Common myeloid progenitor, CD34-positive (primary cell): Measurements from ENCODE around the gene CCL22.

Experiments used
- CTCF ChIA-PET: fragments of 350-600 bp; sonication (Branson Sonifier 250); formaldehyde crosslinking; loops from one replicate; lab custom pipeline; 2021; ENCODE audit warnings: antibody characterized with exemption; lab: Charles Lee
- POLR2A ChIA-PET: fragments of 350-600 bp; sonication (Branson Sonifier 250); formaldehyde crosslinking; loops from one replicate; lab custom pipeline; 2021; ENCODE audit warnings: antibody characterized with exemption; lab: Charles Lee
- DNase-seq, 3 donors: peaks; one replicate each; pipeline versions ENCODE4 v3.0.0 to v3.0.0-alpha.2; 2013
- H3K27ac ChIP-seq, 2 experiments: 1 replicate in 1 of 2; 2 replicates in 1 of 2; pipeline ENCODE4 v1.7.0; 2013; ENCODE audit warnings: inconsistent platforms in 2 of 2, low read length in 2 of 2, mild to moderate bottlenecking in 2 of 2, low read depth in 1 of 2, moderate library complexity in 1 of 2; ENCODE audit not compliant: severe bottlenecking in 2 of 2, insufficient read depth in 1 of 2, poor library complexity in 1 of 2
- H3K27me3 ChIP-seq, 5 experiments: replicated peaks in 2 of 5; 1 replicate in 3 of 5; 2 replicates in 2 of 5; pipeline versions ENCODE4 v1.6.1 to v1.7.0; 2013; ENCODE audit warnings: low read length in 4 of 5, mild to moderate bottlenecking in 2 of 5, moderate library complexity in 2 of 5, inconsistent platforms in 1 of 5; ENCODE audit not compliant: insufficient read depth in 5 of 5, control insufficient read depth in 4 of 5
- H3K36me3 ChIP-seq, 4 experiments: 1 replicate in 2 of 4; 2 replicates in 2 of 4; pipeline versions ENCODE4 v1.6.1 to v1.7.0; 2013; ENCODE audit warnings: low read length in 3 of 4, control low read depth in 1 of 4, mild to moderate bottlenecking in 1 of 4; ENCODE audit not compliant: control insufficient read depth in 4 of 4, insufficient read depth in 4 of 4
- H3K4me1 ChIP-seq, 4 experiments: 1 replicate in 3 of 4; 2 replicates in 1 of 4; pipeline versions ENCODE4 v1.6.1 to v1.7.1; 2013; ENCODE audit warnings: low read length in 3 of 4, mild to moderate bottlenecking in 3 of 4, control low read depth in 1 of 4, inconsistent platforms in 1 of 4, moderate library complexity in 1 of 4; ENCODE audit not compliant: control insufficient read depth in 4 of 4, insufficient read depth in 4 of 4; ENCODE audit errors: control extremely low read depth in 1 of 4
- H3K4me3 ChIP-seq, 7 experiments: 1 replicate in 4 of 7; 2 replicates in 3 of 7; pipeline versions ENCODE4 v1.5.1 to v1.7.0; 2013; ENCODE audit warnings: mild to moderate bottlenecking in 7 of 7, low read length in 6 of 7, moderate library complexity in 6 of 7, inconsistent platforms in 2 of 7, low read depth in 2 of 7, control low read depth in 1 of 7; ENCODE audit not compliant: insufficient read depth in 4 of 7, control insufficient read depth in 1 of 7; ENCODE audit errors: extremely low read depth in 1 of 7
- H3K9me3 ChIP-seq, 5 experiments: 1 replicate in 4 of 5; 2 replicates in 1 of 5; pipeline versions ENCODE4 v1.6.1 to v1.7.1; 2013; ENCODE audit warnings: low read length in 4 of 5, mild to moderate bottlenecking in 2 of 5, inconsistent platforms in 1 of 5, low read depth in 1 of 5, moderate library complexity in 1 of 5; ENCODE audit not compliant: control insufficient read depth in 4 of 5, insufficient read depth in 2 of 5; ENCODE audit errors: control extremely low read depth in 1 of 5
- WGBS: methylation state at CpG from one replicate; pipeline ENCODE4 v1.1.5; 2013; ENCODE audit not compliant: insufficient coverage; 5-methylcytosine and 5-hydroxymethylcytosine counted together

CCL22 gene

DNA sequence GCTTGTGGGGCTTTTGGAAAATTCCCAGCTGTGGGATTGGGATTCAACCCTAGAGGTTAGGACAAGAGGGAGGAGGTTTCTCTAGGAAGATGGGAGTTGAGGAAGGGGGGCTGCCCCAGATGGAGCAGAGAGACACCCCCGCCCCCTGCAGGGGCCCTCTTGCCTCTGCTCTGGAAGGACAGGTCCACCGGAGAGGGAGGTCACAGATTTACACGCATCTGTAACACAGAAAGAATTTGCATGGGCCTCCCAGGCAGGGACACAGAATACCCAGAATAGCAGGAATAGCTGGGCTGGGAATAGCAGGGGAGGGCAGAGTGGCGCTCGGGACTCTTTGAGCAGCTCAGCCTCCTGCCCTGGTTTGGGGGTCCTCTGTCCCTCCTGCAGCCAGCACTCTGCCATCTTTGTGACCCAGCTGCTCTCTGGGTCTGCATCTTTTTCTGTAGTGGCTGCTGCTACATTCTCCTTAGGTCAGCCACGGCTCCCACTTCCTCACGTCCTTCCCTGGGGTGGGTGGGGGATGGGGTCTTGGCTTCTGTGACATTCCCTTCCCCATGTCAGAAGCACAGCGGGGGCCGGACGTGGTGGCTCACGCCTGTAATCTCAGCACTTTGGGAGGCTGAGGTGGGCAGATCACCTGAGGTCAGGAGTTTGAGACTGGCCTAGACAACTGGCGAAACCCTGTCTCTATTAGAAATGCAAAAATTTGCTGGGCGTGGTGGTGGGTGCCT lies 40.2 kb upstream of the CCL22 start:
- 100% methylated on average over 11 of the region's 13 CpGs for WGBS
- Histone ChIP-seq H3K27me3 (no peaks in the 10 kb centered on the region), H3K4me1 (peaks cover 0 to 3% (median 0%) of the 10 kb centered on the region in 4 experiments), H3K27ac (no peak overlapping the region), H3K36me3 (no peaks in the 10 kb centered on the region), H3K4me3 (no peak overlapping the region), H3K9me3 (no peaks in the 10 kb centered on the region)
- ChIA-PET CTCF (no interaction called here), POLR2A (no interaction called here)
- DNase-seq = no peak

GRCh38 chr16:57319646-57320045 lies 38.9 kb upstream of the CCL22 start:
- WGBS = no CpG with 5 or more reads among the region's 2 CpGs
- ChIA-PET POLR2A (interaction anchor here (1.2 kb wide), 1 partner anchor 17 kb away, joined by 3 read pairs; no protein-coding TSS in a partner anchor), CTCF (interaction anchor here (1.5 kb wide), 1 partner anchor 19 kb away, joined by 6 read pairs; no protein-coding TSS in a partner anchor)
- no peak for DNase-seq
- H3K27me3 ChIP-seq = no peaks in the 10 kb centered on the region
- H3K4me3 ChIP-seq = no peak overlapping the region
- no peaks in the 10 kb centered on the region for H3K36me3 ChIP-seq
- H3K27ac ChIP-seq = no peak overlapping the region
- H3K4me1 ChIP-seq = no peaks in the 10 kb centered on the region
- H3K9me3 ChIP-seq = no peaks in the 10 kb centered on the region

- CTCF ChIA-PET = no interaction called here
- Histone ChIP-seq H3K4me3 (no peak overlapping the region), H3K36me3 (no peaks in the 10 kb centered on the region), H3K27ac (no peak overlapping the region), H3K4me1 (no peaks in the 10 kb centered on the region), H3K9me3 (peaks cover 0 to 6% (median 2%) of the 10 kb centered on the region in 5 experiments), H3K27me3 (no peaks in the 10 kb centered on the region)
- POLR2A ChIA-PET = no interaction called here
- no CpG with 5 or more reads among the region's 2 CpGs for WGBS
- no peak for DNase-seq
Measured at GRCh38 chr16:57324749-57325148, 33.8 kb upstream of the CCL22 start.

- no CpG with 5 or more reads among the region's 1 CpG for WGBS
- CTCF ChIA-PET = no interaction called here
- POLR2A ChIA-PET = no interaction called here
- no peak overlapping the region for H3K4me3 ChIP-seq
- no peaks in the 10 kb centered on the region for H3K27me3 ChIP-seq
- H3K4me1 ChIP-seq = no peaks in the 10 kb centered on the region
- peaks cover 0 to 6% (median 2%) of the 10 kb centered on the region in 5 experiments for H3K9me3 ChIP-seq
- no peak overlapping the region for H3K27ac ChIP-seq
- H3K36me3 ChIP-seq = no peaks in the 10 kb centered on the region
- no peak for DNase-seq
Measured at GRCh38 chr16:57325458-57325857, 33.1 kb upstream of the CCL22 start.

DNA sequence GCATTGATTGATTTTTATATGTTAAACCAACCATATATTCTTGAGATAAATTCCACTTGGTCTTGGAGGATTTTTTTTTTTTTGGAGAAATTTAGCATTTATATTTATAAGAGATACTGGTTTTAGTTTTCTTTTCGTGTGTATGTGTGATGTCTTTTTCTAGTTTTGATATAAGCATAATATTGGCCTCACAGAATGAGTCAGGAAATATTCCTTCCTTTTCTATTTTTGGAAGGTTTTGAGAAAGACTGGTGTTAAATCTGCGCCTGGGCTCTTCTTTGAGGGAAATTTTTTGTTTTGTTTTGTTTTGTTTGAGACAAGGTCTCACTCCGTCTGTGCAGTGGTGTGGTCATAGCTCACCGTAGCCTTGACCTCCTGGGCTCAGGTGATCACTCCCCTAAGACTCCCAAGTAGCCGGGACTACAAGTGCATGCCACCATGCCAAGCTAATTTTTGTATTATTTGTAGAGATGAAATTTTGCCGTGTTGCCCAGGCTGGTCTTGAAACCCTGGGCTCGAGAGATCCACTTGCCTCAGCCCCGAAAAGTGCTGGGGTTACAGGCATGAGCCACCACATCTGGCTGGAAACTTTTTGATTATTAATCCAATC lies 28.8 kb upstream of the CCL22 start:
- CTCF ChIA-PET = interaction anchor here (1.5 kb wide), 1 partner anchor 9 kb away, joined by 5 read pairs; no protein-coding TSS in a partner anchor

DNA sequence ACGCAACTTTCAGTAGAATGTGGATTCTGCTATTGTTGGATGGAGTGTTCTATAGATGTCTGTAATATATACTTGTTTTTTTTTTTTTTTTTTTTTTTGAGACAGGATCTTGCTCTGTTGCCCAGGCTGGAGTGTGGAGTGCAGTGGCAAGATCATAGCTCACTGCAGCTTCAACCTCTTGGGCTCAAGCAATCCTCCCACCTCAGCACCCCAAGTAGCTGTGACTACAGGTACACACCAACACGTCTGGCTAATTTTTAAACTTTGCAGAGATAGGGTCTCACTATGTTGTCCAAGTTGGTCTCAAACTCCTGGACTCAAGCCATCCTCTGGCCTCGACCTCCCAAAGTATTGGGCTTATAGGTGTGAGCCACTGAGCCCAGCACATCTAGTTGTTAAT lies 27.2 kb upstream of the CCL22 start:
- no peaks in the 10 kb centered on the region for H3K36me3 ChIP-seq
- 90% methylated on average over 2 of the region's 3 CpGs for WGBS
- no peak overlapping the region for H3K27ac ChIP-seq
- POLR2A ChIA-PET = no interaction called here
- peaks cover 0 to 8% (median 3%) of the 10 kb centered on the region in 5 experiments for H3K9me3 ChIP-seq
- no peaks in the 10 kb centered on the region for H3K4me1 ChIP-seq
- no peak for DNase-seq
- CTCF ChIA-PET = interaction anchor here (1.4 kb wide), 1 partner anchor 12 kb away, joined by 3 read pairs; no protein-coding TSS in a partner anchor
- no peaks in the 10 kb centered on the region for H3K27me3 ChIP-seq
- H3K4me3 ChIP-seq = no peak overlapping the region

More for the DNA sequence above, 28.8 kb upstream of the CCL22 start:
- no peaks in the 10 kb centered on the region for H3K4me1 ChIP-seq
- POLR2A ChIA-PET = no interaction called here
- no peak overlapping the region for H3K4me3 ChIP-seq
- no peaks in the 10 kb centered on the region for H3K36me3 ChIP-seq
- no peaks in the 10 kb centered on the region for H3K27me3 ChIP-seq
- no peak for DNase-seq
- H3K9me3 ChIP-seq = peaks cover 0 to 11% (median 4%) of the 10 kb centered on the region in 5 experiments
- WGBS = 100% methylated on average over 2 of the region's 8 CpGs
- no peak overlapping the region for H3K27ac ChIP-seq

DNA sequence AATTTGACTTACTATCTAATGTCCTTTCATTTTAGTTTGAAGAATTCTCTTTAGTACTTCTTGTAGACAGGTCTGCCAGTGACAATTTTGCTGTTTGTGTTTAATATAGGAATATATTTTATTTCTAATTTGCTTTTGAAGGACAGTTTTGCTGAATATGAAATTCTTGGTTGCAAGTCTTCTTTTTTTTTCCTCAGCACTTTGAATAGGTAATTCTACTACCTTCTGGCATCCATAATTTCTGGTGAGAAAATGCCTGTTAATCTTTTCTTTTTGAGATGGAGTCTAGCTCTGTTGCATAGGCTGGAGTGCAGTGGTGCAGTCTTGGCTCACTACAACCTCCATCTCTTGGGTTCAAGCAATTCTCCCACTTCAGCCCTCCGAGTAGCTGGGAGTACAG lies 25.2 kb upstream of the CCL22 start:
- ChIA-PET CTCF (interaction anchor here (0.8 kb wide), 1 partner anchor 30 kb away, joined by 3 read pairs; no protein-coding TSS in a partner anchor), POLR2A (no interaction called here)
- no peak for DNase-seq
- peaks cover 0 to 5% (median 0%) of the 10 kb centered on the region in 5 experiments for H3K9me3 ChIP-seq
- no peak overlapping the region for H3K4me3 ChIP-seq
- H3K4me1 ChIP-seq = no peaks in the 10 kb centered on the region
- no peaks in the 10 kb centered on the region for H3K36me3 ChIP-seq
- no peaks in the 10 kb centered on the region for H3K27me3 ChIP-seq
- no CpG with 5 or more reads among the region's 1 CpG for WGBS
- no peak overlapping the region for H3K27ac ChIP-seq
